ENCODE data around the gene RAB3GAP2. TPM values are rescaled to one million over a fixed set of nuclear protein-coding genes. Genes with fewer than 3 reads are reported as not detected.
"Not testable (repeated sequence)": the region's sequence is repeated elsewhere in the genome, so short reads cannot be mapped to it uniquely, and the experiment has no call there.

RAB3GAP2 gene
- total RNA-seq, 2 donors from 2014 or later = 13.9 to 15.1 TPM

- no peaks in the 10 kb centered on the region for H3K36me3 ChIP-seq
- no peak overlapping the region for H3K4me3 ChIP-seq
- TF ChIP-seq CTCF (IDR thresholded peaks at IDR 0.05) = peak in 1 of 2 donors; percentile 19
- peaks cover 0 to 9% of the 10 kb centered on the region in 2 donors for H3K4me1 ChIP-seq
- no peaks in the 10 kb centered on the region for H3K27me3 ChIP-seq
- no peak for DNase-seq (ENCODE audit: low spot score)
- no peaks in the 10 kb centered on the region for H3K9me3 ChIP-seq
- no peak overlapping the region for H3K27ac ChIP-seq
These were observed 54.8 kb downstream of the RAB3GAP2 start for GRCh38 chr1:220217383-220217988.

DNA sequence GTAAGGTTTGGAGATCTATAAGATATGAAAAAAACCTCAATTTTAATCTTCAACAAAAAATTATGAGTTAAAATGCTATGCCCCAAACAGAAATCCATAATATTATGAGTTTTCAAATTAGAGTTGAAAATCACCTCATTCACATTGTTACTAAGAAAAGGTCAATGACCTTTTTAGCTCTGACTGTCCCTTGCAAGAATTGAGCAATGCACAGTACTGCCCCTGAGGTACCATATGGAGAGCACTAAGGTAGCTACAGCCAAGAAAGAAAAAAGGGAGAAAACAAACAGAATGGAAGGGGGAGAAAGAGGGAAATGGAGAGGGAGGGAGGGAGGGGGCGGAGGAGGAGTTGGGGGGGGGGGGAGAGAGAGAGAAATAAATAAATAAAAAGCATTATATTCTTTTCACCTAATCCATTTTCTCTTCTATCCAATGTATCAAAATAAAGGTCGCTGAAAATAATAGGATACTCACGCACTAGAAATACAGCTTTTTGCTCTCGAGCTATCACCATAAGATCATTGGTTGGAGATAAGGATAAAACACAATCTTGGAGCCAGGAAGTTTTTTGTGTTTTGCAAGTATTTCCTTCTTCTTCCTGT lies 58.8 kb downstream of the RAB3GAP2 start:
- H3K4me1 ChIP-seq = peaks cover 0 to 9% of the 10 kb centered on the region in 2 donors
- DNase-seq (ENCODE audit: low spot score) = no peak
- H3K9me3 ChIP-seq = no peaks in the 10 kb centered on the region
- peaks cover 10% of the 10 kb centered on the region for H3K36me3 ChIP-seq
- H3K27me3 ChIP-seq = no peaks in the 10 kb centered on the region
- H3K4me3 ChIP-seq = no peak overlapping the region
- no peak overlapping the region for H3K27ac ChIP-seq
- no peak for TF ChIP-seq CTCF (IDR thresholded peaks at IDR 0.05)

DNA sequence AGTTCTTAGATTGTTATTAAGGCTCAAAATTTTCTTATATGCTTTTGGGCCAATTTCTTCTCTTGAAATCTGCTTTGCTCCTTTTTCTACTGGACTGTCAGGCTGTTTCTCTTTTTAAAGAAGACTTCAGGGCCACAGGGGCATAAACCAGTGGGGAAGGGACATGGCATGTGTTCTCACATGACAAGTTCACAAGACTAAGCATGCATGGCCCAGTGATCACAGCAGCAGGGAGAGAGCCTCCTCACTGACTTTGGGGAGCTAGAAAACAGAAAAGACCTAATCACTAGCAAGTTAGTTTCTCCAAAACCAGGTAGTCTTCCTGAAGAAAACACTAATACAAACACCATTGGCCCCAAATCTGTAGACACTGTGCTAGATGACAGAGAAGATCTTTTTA lies 64.8 kb downstream of the RAB3GAP2 start:
- no peak overlapping the region for H3K4me3 ChIP-seq
- H3K36me3 ChIP-seq = peaks cover 30% of the 10 kb centered on the region
- H3K9me3 ChIP-seq = no peaks in the 10 kb centered on the region
- no peak for TF ChIP-seq CTCF (IDR thresholded peaks at IDR 0.05)
- DNase-seq (ENCODE audit: low spot score) = no peak
- no peak overlapping the region for H3K27ac ChIP-seq
- H3K4me1 ChIP-seq = no peaks in the 10 kb centered on the region
- H3K27me3 ChIP-seq = no peaks in the 10 kb centered on the region

- H3K36me3 ChIP-seq = peaks cover 39% of the 10 kb centered on the region
- H3K4me3 ChIP-seq; H3K27me3 ChIP-seq; DNase-seq (ENCODE audit: low spot score); H3K9me3 ChIP-seq; H3K4me1 ChIP-seq; H3K27ac ChIP-seq: not testable (repeated sequence)
These were observed 67.5 kb downstream of the RAB3GAP2 start for GRCh38 chr1:220204758-220205157.

DNA sequence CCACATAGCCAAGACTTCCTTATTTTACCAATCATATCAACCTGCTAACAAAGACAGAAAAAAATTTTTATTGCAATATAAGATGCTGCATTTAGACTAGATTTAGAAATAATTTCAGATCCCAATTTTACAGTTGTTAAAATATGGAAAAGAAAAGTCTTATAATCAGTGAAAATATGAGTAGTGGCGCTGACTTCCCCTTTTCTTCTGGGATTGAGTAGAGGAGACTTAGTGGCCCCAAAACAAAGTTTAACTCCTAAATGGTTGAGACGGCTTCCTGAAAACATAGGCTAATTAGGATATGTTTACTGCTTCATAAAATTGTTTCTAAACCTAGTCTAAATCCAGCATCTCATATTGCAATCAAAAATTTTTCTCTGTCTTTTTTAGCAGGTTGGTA lies 68.4 kb downstream of the RAB3GAP2 start:
- H3K36me3 ChIP-seq = peaks cover 43% of the 10 kb centered on the region
- DNase-seq (ENCODE audit: low spot score) = no peak
- no peak for TF ChIP-seq CTCF (IDR thresholded peaks at IDR 0.05)

GRCh38 chr1:220198186-220199005 lies 73.9 kb downstream of the RAB3GAP2 start:
- no peak for DNase-seq (ENCODE audit: low spot score)
- Histone ChIP-seq H3K27me3 (no peaks in the 10 kb centered on the region), H3K36me3 (peaks cover 41% of the 10 kb centered on the region), H3K4me1 (no peaks in the 10 kb centered on the region), H3K27ac (no peak overlapping the region), H3K4me3 (no peak overlapping the region), H3K9me3 (no peaks in the 10 kb centered on the region)
- TF ChIP-seq CTCF (IDR thresholded peaks at IDR 0.05) = no peak

More for the DNA sequence above, 68.4 kb downstream of the RAB3GAP2 start:
- no peak overlapping the region for H3K4me3 ChIP-seq
- no peaks in the 10 kb centered on the region for H3K27me3 ChIP-seq
- H3K9me3 ChIP-seq = no peaks in the 10 kb centered on the region
- no peak overlapping the region for H3K27ac ChIP-seq
- no peaks in the 10 kb centered on the region for H3K4me1 ChIP-seq

All from right atrium auricular region (tissue), 2 donors.